ENCODE measurements around the gene DAPP1.

Gene DAPP1

DNA sequence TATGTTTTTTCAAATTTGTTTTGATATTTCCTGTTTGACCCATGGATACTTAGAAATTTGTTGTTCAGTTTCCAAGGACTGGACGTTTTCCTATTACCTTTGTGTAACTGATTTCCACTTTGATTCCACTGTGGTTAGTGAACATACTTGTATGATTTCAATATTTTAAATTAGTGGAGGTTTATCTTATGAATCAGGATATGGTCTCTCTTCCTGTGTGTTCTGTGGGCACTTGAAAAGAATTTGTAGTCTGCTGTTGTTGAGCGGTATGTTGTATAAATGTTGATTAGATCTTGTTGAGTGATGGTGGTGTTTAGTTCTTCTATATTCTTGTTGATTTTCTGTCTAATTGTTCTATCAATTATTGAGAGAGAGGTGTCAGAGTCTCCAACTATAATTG, 98.8 kb downstream of the DAPP1 start:
- no peak for DNase-seq (ENCODE audit: low read depth in 2 of 2)

DNA sequence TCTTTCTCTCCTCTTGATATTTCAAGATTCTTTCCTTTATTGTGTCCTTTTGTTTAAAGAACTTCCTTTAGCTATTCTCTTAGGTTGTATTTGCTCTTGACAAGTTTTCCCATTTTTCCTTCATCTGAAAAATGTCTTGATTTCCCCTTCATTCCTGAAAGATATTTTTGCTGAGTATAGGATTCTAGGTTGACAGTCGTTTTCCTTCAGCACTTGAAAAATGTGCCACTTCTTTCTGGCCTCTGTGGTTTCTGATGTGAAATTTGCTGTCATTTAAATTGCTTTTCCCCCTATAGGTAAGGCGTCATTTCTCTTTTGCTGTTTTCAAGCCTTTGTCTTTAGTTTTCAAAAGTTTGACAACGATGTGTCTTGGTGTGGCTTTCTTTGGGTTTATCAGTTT, 100.9 kb downstream of the DAPP1 start:
- no peak for DNase-seq (ENCODE audit: low read depth in 2 of 2)

DNA sequence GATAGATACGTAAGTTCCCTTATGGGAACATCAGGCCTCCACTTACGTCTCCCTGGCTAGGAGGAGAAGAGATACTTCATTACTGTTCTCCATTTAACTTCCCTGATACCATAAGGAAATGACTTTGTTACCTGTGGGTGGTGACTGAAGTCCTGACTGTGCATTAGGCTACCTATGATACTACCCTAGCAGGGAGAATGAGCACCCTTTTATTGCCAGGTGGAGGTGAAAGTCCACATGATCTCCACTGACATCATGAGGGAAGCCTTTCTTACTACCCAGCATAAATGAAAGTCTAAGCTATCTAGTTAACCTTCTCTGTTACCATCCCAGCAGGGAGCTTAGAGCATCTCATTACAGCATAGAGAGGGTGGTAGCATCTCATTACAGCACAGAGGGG, 102.0 kb downstream of the DAPP1 start:
- DNase-seq (ENCODE audit: low read depth in 2 of 2) = no peak

Measured in activated CD8-positive, alpha-beta memory T cell treated with anti-CD3 and anti-CD28 coated beads for 4 hours (primary cell).